ENCODE results near the gene NFIC. TPM values are rescaled to one million over a fixed set of nuclear protein-coding genes. Genes with fewer than 3 reads are reported as not detected.
"Not testable (repeated sequence)": the region's sequence is repeated elsewhere in the genome, so short reads cannot be mapped to it uniquely, and the experiment has no call there.

NFIC gene
- total RNA-seq, 2 experiments from 2014 or later: 11.9 to 12.8 TPM

DNA sequence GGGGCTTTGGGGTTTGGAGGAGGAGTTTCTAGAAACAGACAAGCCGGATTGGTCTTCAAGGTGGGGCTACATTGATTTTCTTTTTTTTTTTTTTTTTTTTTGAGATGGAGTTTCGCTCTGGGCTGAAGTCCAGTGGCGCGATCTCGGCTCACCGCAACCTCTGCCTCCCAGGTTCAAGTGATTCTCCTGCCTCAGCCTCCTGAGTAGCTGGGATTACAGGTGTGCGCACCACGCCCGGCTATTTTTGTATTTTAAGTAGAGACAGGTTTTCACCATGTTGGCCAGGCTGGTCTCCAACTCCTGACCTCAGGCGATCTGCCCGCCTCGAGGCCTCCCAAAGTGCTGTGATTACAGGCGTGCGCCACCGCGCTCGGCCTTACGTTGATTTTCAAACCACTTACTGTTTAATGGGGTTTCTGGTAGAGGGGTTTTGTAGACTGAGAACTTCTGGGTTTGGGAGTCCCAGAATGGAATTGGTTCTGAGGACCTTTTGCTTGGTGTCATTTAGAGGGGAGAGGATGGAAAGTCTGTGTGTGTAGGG lies 141.8 kb downstream of the NFIC start:
- intact Hi-C loops (cut with micrococcal nuclease): loop anchor here (5.0 kb wide), 3 partner anchors 304 to 964 kb away; partner anchors contain the start of genes HDGFL2 and ZBTB7A
- Mint-ChIP-seq H3K4me3 (peak overlapping the region; percentile 15), H3K4me1 (ENCODE audit: low read depth) (peaks cover 41% of the 10 kb centered on the region), H3K36me3 (ENCODE audit: low read depth) (peaks cover 10% of the 10 kb centered on the region)
- H3K27ac Mint-ChIP-seq; CTCF ChIA-PET; DNase-seq; H3K9me3 Mint-ChIP-seq; H3K27me3 Mint-ChIP-seq (ENCODE audit: low read depth): not testable (repeated sequence)

DNA sequence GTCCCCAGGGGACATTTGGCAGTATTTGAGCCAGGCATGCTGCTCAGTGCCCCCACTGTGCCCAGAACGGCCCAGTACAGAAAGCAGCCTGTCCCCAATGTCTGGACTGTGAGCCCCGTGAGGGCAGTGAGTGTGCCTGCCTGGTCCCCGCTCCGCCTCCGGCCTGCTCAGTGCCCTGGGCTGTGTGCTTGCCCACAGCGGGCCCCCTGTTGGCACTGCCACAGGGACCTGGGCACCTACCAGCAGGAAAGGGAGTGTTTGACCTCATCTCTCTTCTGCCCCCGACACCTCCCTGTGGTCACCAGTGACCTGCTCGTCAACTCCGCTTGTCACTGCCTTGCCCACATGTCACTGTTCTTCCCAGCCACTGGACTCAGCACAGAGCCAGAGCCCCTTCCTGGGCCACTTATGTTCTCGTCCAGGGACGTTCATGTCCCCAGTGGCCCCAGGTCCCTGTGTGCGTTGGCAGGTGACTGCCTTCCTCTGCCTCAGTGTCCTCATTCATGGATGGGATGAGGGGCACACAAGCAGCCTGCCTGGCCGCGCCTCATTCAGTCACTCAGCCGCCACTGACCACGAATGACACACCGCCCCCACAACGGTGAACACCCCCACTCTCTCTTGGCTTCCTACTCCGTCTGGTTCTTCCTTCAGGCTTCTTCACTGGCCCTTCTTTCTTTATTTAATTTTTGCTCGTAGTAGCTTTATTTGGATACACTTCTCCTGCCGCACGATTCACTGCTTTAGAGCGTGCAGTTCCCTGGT lies 142.6 kb downstream of the NFIC start:
- H3K4me3 Mint-ChIP-seq: peak overlapping the region; percentile 21
- intact Hi-C loops (cut with micrococcal nuclease): loop anchor here (5.0 kb wide), 3 partner anchors 303 to 963 kb away; partner anchors contain the start of genes HDGFL2 and ZBTB7A
- no peaks in the 10 kb centered on the region for H3K27me3 Mint-ChIP-seq (ENCODE audit: low read depth)
- H3K9me3 Mint-ChIP-seq: no peaks in the 10 kb centered on the region
- no peak overlapping the region for H3K27ac Mint-ChIP-seq
- no peak for DNase-seq
- peaks cover 41% of the 10 kb centered on the region for H3K4me1 Mint-ChIP-seq (ENCODE audit: low read depth)
- CTCF ChIA-PET: no interaction called here
- H3K36me3 Mint-ChIP-seq (ENCODE audit: low read depth): peaks cover 10% of the 10 kb centered on the region

GRCh38 chr19:3509566-3509989 lies 143.2 kb downstream of the NFIC start:
- H3K27ac Mint-ChIP-seq: no peak overlapping the region
- no peaks in the 10 kb centered on the region for H3K9me3 Mint-ChIP-seq
- DNase-seq: peak; percentile 16
- H3K27me3 Mint-ChIP-seq (ENCODE audit: low read depth): no peaks in the 10 kb centered on the region
- intact Hi-C loops (cut with micrococcal nuclease): loop anchor here (5.0 kb wide), 3 partner anchors 303 to 963 kb away; partner anchors contain the start of genes HDGFL2 and ZBTB7A
- peaks cover 10% of the 10 kb centered on the region for H3K36me3 Mint-ChIP-seq (ENCODE audit: low read depth)
- CTCF ChIA-PET: no interaction called here
- no peak overlapping the region for H3K4me3 Mint-ChIP-seq
- H3K4me1 Mint-ChIP-seq (ENCODE audit: low read depth): peaks cover 43% of the 10 kb centered on the region

- Mint-ChIP-seq H3K27ac (no peak overlapping the region), H3K9me3 (no peaks in the 10 kb centered on the region), H3K27me3 (ENCODE audit: low read depth) (no peaks in the 10 kb centered on the region), H3K4me3 (no peak overlapping the region), H3K4me1 (ENCODE audit: low read depth) (peaks cover 45% of the 10 kb centered on the region), H3K36me3 (ENCODE audit: low read depth) (peaks cover 10% of the 10 kb centered on the region)
- intact Hi-C loops (cut with micrococcal nuclease): no loop called here
- CTCF ChIA-PET: no interaction called here
- DNase-seq: no peak
Measured at GRCh38 chr19:3510727-3511126, 144.3 kb downstream of the NFIC start.

DNA sequence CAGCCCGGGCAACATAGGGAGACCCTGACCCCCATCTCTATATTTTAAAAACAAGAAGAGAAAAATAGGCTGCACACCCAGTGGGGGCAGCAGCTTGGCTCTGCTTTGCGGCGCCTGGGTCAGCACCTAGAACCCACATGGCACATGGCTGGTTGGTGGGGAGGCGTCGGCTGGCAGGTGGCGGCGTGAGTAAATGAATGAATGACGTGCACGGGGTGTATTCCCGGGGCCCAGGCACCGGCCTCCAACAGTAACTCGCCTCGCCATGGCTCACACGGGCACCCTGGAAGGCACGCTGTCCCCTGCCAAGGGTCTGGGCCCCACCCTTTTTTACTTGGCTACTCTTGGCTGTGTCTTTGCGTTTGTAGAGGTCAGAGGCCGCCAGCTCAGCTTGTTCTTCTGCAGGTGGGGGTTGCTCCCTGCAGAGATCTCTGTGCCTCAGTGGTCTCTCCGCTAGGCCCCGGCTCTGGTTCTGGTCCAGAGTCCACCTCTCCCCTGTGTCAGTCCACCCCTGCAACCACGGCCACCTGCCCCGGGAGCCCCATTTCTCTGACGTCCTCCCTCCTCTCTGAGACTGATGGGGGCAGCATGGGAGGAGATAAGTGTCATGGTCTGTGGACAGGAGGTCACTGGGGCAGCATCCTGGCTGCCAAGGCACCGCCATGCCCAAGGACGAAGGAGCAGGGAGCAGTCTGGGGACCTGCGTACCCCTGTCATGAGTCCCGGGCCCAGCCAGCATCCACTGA lies 145.3 kb downstream of the NFIC start:
- DNase-seq: no peak
- H3K4me1 Mint-ChIP-seq (ENCODE audit: low read depth): peaks cover 53% of the 10 kb centered on the region
- H3K4me3 Mint-ChIP-seq: no peak overlapping the region
- H3K27ac Mint-ChIP-seq: no peak overlapping the region
- intact Hi-C loops (cut with micrococcal nuclease): no loop called here
- H3K27me3 Mint-ChIP-seq (ENCODE audit: low read depth): no peaks in the 10 kb centered on the region
- H3K9me3 Mint-ChIP-seq: no peaks in the 10 kb centered on the region
- CTCF ChIA-PET: interaction anchor here (0.7 kb wide), 1 partner anchor 26 kb away, joined by 3 read pairs; no protein-coding TSS in a partner anchor
- H3K36me3 Mint-ChIP-seq (ENCODE audit: low read depth): peaks cover 10% of the 10 kb centered on the region

DNA sequence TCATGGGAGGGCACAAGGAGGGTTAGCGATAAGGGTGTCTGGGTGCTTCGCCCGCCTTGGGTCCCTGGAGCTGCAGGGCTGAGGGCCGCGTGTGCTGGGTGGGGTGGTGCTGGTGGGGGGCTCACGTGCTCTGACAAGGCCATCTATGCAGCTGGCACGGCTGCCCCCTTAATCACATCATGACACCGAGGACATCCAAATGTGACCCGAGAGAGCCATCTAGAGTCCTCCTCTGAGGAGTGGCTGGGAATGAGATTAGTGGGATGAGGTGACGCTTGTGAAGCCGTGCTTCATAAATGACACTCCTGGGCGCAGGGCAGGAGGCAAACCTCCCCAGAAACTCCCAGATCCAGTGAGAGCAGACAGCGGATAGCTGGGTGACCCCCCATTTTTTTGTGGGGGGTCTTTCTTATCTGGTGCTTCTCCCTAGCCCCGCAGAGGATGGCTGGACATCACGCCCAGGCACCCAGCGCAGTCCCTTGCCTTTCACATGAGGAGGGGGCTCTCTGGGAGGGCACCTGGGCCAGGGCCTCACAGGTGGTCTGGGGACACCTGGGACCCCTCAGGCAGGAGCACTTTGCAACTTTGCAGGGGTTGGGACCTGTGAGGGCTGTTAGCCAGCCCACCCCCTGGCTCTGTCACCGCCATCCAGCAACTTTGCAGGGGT lies 146.3 kb downstream of the NFIC start:
- intact Hi-C loops (cut with micrococcal nuclease): no loop called here
- Mint-ChIP-seq H3K4me1 (ENCODE audit: low read depth) (peaks cover 51% of the 10 kb centered on the region), H3K4me3 (no peak overlapping the region), H3K27ac (no peak overlapping the region), H3K36me3 (ENCODE audit: low read depth) (peaks cover 5% of the 10 kb centered on the region), H3K27me3 (ENCODE audit: low read depth) (no peaks in the 10 kb centered on the region), H3K9me3 (no peaks in the 10 kb centered on the region)
- DNase-seq: no peak
- CTCF ChIA-PET: no interaction called here

DNA sequence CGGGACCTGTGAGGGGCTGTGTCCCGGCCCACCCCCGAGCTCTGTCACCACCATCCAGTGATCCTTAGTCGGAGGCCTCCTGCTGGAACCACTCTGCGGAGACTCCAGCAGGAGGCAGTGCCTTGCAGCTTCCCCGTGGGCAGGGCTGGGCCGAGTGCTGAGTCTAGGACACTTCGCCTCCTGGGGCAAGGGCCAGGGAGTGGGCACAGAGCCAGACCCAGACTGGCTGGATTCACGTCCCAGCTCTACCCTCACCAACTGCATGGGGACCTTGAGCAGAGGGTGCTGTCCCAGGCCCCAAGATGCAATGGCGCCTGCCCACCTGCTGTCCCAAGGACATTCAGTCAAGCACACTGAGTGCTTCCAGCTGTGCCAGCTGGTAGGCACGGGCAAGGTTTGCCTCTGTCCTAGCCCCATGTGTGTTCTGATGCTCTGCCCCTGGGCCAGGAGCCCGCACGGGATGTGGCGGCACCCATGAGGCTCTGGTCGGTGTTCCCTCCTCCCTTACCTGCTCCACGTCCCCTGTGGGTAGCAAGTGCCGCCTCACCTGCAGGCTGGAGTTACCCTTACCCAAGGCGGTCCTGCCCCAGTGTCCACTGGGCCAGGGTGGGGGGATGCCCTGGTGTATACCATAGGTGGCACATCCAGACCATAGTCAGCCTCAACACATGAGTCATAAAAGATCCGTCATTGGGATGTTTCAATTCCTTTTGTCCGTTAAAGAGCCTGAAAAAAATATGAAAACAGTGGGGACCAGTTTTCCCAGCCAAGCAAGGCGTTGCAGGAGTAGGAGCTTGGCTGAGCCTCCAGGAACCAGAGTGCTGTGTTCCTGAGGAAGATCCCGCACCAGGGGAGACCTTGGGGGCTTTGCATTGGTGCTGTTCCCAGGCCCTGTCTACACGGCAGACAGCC lies 147.1 kb downstream of the NFIC start:
- Mint-ChIP-seq H3K36me3 (ENCODE audit: low read depth) (peaks cover 4% of the 10 kb centered on the region), H3K27me3 (ENCODE audit: low read depth) (no peaks in the 10 kb centered on the region)

GRCh38 chr19:3514930-3515329 lies 148.5 kb downstream of the NFIC start:
- Mint-ChIP-seq H3K4me3 (no peak overlapping the region), H3K4me1 (ENCODE audit: low read depth) (peaks cover 42% of the 10 kb centered on the region), H3K9me3 (no peaks in the 10 kb centered on the region), H3K27ac (no peak overlapping the region), H3K27me3 (ENCODE audit: low read depth) (no peaks in the 10 kb centered on the region), H3K36me3 (ENCODE audit: low read depth) (peaks cover 1% of the 10 kb centered on the region)
- DNase-seq: no peak
- intact Hi-C loops (cut with micrococcal nuclease): no loop called here
- CTCF ChIA-PET: interaction anchor here (0.6 kb wide), 1 partner anchor 42 kb away, joined by 3 read pairs; no protein-coding TSS in a partner anchor

More for the DNA sequence above, 147.1 kb downstream of the NFIC start:
- Mint-ChIP-seq H3K4me3 (no peak overlapping the region), H3K9me3 (no peaks in the 10 kb centered on the region), H3K27ac (no peak overlapping the region), H3K4me1 (ENCODE audit: low read depth) (peaks cover 51% of the 10 kb centered on the region)
- CTCF ChIA-PET: no interaction called here
- intact Hi-C loops (cut with micrococcal nuclease): no loop called here
- no peak for DNase-seq

DNA sequence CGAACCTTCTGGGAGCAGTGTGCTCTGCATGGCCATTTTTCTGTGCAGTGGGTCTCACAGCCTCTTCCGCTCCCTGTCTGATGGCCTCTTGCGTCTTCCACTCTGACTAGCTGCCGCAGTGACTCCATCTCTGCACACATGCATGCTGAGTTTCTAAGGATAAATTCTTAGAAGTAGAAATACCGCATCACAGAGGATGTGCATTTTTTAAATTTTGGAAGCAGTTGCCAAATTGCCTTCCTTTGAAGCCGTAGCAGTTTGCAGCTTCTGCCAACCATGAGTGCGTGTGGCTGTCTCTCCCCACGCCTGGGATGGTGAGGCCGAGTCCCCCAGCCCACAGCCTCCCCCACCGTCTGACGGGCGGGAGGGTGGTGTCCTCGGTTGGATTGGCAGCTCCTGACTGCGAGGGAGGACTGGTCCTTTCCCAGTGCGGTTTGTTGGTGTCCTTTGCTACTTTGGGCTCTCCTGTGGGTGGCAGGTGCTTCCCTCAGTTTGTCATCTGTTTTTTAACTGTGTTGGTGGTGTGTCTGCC lies 149.6 kb downstream of the NFIC start:
- H3K4me3 Mint-ChIP-seq: no peak overlapping the region
- CTCF ChIA-PET: no interaction called here
- DNase-seq: no peak
- intact Hi-C loops (cut with micrococcal nuclease): no loop called here
- H3K27ac Mint-ChIP-seq: no peak overlapping the region
- no peaks in the 10 kb centered on the region for H3K9me3 Mint-ChIP-seq
- H3K27me3 Mint-ChIP-seq (ENCODE audit: low read depth): no peaks in the 10 kb centered on the region
- H3K36me3 Mint-ChIP-seq (ENCODE audit: low read depth): peaks cover 1% of the 10 kb centered on the region
- H3K4me1 Mint-ChIP-seq (ENCODE audit: low read depth): peaks cover 40% of the 10 kb centered on the region

GRCh38 chr19:3516675-3517207 lies 150.4 kb downstream of the NFIC start:
- Mint-ChIP-seq H3K4me1 (ENCODE audit: low read depth) (peaks cover 41% of the 10 kb centered on the region), H3K9me3 (no peaks in the 10 kb centered on the region), H3K27ac (no peak overlapping the region), H3K4me3 (no peak overlapping the region), H3K36me3 (ENCODE audit: low read depth) (peaks cover 4% of the 10 kb centered on the region), H3K27me3 (ENCODE audit: low read depth) (no peaks in the 10 kb centered on the region)
- CTCF ChIA-PET: no interaction called here
- DNase-seq: peak; percentile 29
- intact Hi-C loops (cut with micrococcal nuclease): no loop called here

GRCh38 chr19:3517638-3518037 lies 151.3 kb downstream of the NFIC start:
- Mint-ChIP-seq H3K4me3 (no peak overlapping the region), H3K27ac (no peak overlapping the region), H3K36me3 (ENCODE audit: low read depth) (peaks cover 6% of the 10 kb centered on the region), H3K4me1 (ENCODE audit: low read depth) (peaks cover 38% of the 10 kb centered on the region), H3K27me3 (ENCODE audit: low read depth) (no peaks in the 10 kb centered on the region), H3K9me3 (no peaks in the 10 kb centered on the region)
- CTCF ChIA-PET: interaction anchor here (0.7 to 1.2 kb wide), 2 partner anchors 13 to 649 kb away, joined by 3 to 4 read pairs; no protein-coding TSS in a partner anchor
- intact Hi-C loops (cut with micrococcal nuclease): no loop called here
- DNase-seq: no peak
